Spleen (tissue), 7 donors: Measurements from ENCODE around the gene PTGER2.

Experiments
- CTCF ChIP-seq, 11 experiments: fragments of 200-600 bp in 7 of 11; fragments of 450-650 bp in 4 of 11; sonication (generic) in 4 of 11; IDR thresholded peaks in 8 of 11; conservative IDR thresholded peaks in 3 of 11; 1 replicate in 7 of 11; 2 replicates in 4 of 11; pipeline versions ENCODE4 v1.4.0 to v1.8.0; 2016 to 2021; ENCODE audit warnings: antibody characterized with exemption in 11 of 11, inconsistent platforms in 4 of 11, mild to moderate bottlenecking in 1 of 11
- POLR2A ChIP-seq, 3 donors: fragments of 450-650 bp; IDR thresholded peaks; one replicate each; pipeline ENCODE4 v1.5.1; 2017; ENCODE audit warnings: antibody characterized with exemption in 3 of 3, mild to moderate bottlenecking in 1 of 3
- POLR2AphosphoS5 ChIP-seq, 3 donors: sonication (generic); formaldehyde crosslinking; IDR thresholded peaks; one replicate each; pipeline ENCODE4 v1.5.1; 2017; ENCODE audit warnings: antibody characterized with exemption in 3 of 3
- donor health status: DM: no; HTN: no; CAD: no; lungs with moderate emphysema.
- donor health status: DM: no; HTN: no; CAD: no.
- donor health status: DM: no; HTN: no; CAD: no.

- TF ChIP-seq POLR2A (IDR thresholded peaks at IDR 0.05) (no peak), CTCF (IDR thresholded peaks at IDR 0.05 in 8 of 11, conservative IDR thresholded peaks at IDR 0.05 in 3 of 11) (no peak), POLR2AphosphoS5 (IDR thresholded peaks at IDR 0.05) (no peak)
Observed at GRCh38 chr14:52277552-52277951, 36.6 kb upstream of the PTGER2 start.
